ENCODE data around the gene C1QTNF4. TPM values are rescaled to one million over a fixed set of nuclear protein-coding genes. Genes with fewer than 3 reads are reported as not detected.

C1QTNF4 gene
- total RNA-seq, 4 donors from 2014 or later: 1.1 to 3.7 (median 1.9) TPM

DNA sequence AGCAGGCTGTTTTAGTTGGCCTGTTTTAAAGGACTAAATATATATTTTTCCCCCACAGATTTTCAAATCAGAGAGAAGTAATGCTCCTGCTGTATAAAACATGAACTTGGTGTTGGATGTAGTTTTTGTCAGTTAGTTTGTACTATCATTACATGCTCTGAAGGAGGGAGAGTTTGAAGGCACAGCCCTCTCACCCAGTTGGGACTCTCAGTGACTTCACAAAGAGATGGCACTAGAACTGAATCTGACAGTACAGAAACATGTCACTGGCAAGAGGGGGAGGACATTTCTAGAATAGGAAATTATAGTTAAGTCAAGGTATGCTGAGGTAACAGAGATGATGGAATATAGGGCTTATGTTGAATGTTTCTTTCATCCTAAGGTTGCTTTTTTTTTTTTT is 21.0 kb upstream of the C1QTNF4 start:
- intact Hi-C loops (cut with DNase I): no loop called here
- no peak for DNase-seq
- no peaks in the 10 kb centered on the region for H3K27me3 ChIP-seq
- H3K9me3 ChIP-seq: no peaks in the 10 kb centered on the region
- H3K4me1 ChIP-seq: peaks cover 16 to 25% of the 10 kb centered on the region in 2 donors
- H3K36me3 ChIP-seq: peaks cover under 1 to 8% of the 10 kb centered on the region in 2 donors
- TF ChIP-seq POLR2A (IDR thresholded peaks at IDR 0.05): no peak
- TF ChIP-seq, protein P1, sequence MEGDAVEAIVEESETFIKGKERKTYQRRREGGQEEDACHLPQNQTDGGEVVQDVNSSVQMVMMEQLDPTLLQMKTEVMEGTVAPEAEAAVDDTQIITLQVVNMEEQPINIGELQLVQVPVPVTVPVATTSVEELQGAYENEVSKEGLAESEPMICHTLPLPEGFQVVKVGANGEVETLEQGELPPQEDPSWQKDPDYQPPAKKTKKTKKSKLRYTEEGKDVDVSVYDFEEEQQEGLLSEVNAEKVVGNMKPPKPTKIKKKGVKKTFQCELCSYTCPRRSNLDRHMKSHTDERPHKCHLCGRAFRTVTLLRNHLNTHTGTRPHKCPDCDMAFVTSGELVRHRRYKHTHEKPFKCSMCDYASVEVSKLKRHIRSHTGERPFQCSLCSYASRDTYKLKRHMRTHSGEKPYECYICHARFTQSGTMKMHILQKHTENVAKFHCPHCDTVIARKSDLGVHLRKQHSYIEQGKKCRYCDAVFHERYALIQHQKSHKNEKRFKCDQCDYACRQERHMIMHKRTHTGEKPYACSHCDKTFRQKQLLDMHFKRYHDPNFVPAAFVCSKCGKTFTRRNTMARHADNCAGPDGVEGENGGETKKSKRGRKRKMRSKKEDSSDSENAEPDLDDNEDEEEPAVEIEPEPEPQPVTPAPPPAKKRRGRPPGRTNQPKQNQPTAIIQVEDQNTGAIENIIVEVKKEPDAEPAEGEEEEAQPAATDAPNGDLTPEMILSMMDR (IDR thresholded peaks at IDR 0.05): no peak
- H3K4me3 ChIP-seq (replicated peaks in 1 of 3): no peak overlapping the region
- H3K27ac ChIP-seq: no peak overlapping the region

DNA sequence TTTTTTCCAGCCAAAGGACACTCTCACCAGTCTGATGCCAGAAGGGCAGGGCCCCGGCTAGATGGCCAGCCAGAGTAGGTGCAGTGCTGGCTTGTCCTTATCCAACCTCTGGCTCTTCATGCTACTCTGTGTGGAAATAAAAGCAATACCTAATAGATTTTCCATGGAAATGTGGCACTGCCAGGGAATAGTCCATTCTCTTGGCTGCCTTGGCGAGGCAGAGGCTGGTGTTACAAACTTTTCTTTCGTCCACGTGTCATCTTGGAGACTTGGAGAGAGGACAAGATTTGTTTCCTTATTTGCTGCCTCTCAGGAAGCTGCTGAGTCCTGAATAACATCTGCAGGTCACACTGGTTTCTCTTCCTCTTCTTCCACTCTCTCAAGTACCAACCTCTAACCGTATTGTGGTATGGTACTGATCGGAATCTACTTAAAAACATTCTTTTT is 17.2 kb upstream of the C1QTNF4 start:
- peaks cover 0 to 21% of the 10 kb centered on the region in 2 donors for H3K4me1 ChIP-seq
- DNase-seq: no peak
- 65 to 79% methylated on average over 5 to 6 of the region's 6 CpGs for WGBS, 2 donors
- intact Hi-C loops (cut with DNase I): no loop called here
- H3K36me3 ChIP-seq: no peaks in the 10 kb centered on the region
- H3K27ac ChIP-seq: no peak overlapping the region
- H3K4me3 ChIP-seq (replicated peaks in 1 of 3): no peak overlapping the region
- H3K27me3 ChIP-seq: no peaks in the 10 kb centered on the region
- no peaks in the 10 kb centered on the region for H3K9me3 ChIP-seq
- no peak for TF ChIP-seq POLR2A (IDR thresholded peaks at IDR 0.05)
- TF ChIP-seq, protein P1 (IDR thresholded peaks at IDR 0.05): no peak

GRCh38 chr11:47609675-47610074 is 15.5 kb upstream of the C1QTNF4 start:
- no peak for DNase-seq
- WGBS, 2 donors: 69 to 83% methylated on average over 3 of the region's 3 CpGs
- intact Hi-C loops (cut with DNase I): no loop called here

GRCh38 chr11:47607380-47607779 is 13.2 kb upstream of the C1QTNF4 start:
- no peaks in the 10 kb centered on the region for H3K36me3 ChIP-seq
- intact Hi-C loops (cut with DNase I): no loop called here
- no peak for TF ChIP-seq POLR2A (IDR thresholded peaks at IDR 0.05)
- TF ChIP-seq, protein P1 (IDR thresholded peaks at IDR 0.05): no peak
- WGBS, 2 donors: 25 to 60% methylated on average over 7 of the region's 7 CpGs
- H3K4me1 ChIP-seq: peaks cover 0 to 21% of the 10 kb centered on the region in 2 donors
- H3K4me3 ChIP-seq (replicated peaks in 1 of 3): no peak overlapping the region
- peak overlapping the region in 2 of 3 donors; percentile 40 to 72 for H3K27ac ChIP-seq
- no peaks in the 10 kb centered on the region for H3K9me3 ChIP-seq
- peak; percentile 56 to 87 for DNase-seq
- H3K27me3 ChIP-seq: no peaks in the 10 kb centered on the region

More at GRCh38 chr11:47609675-47610074, 15.5 kb upstream of the C1QTNF4 start:
- Histone ChIP-seq H3K4me1 (peaks cover 0 to 21% of the 10 kb centered on the region in 2 donors), H3K27ac (no peak overlapping the region), H3K36me3 (no peaks in the 10 kb centered on the region), H3K27me3 (no peaks in the 10 kb centered on the region), H3K9me3 (no peaks in the 10 kb centered on the region), H3K4me3 (replicated peaks in 1 of 3) (no peak overlapping the region)
- no peak for TF ChIP-seq POLR2A (IDR thresholded peaks at IDR 0.05)
- TF ChIP-seq, protein P1 (IDR thresholded peaks at IDR 0.05): no peak

DNA sequence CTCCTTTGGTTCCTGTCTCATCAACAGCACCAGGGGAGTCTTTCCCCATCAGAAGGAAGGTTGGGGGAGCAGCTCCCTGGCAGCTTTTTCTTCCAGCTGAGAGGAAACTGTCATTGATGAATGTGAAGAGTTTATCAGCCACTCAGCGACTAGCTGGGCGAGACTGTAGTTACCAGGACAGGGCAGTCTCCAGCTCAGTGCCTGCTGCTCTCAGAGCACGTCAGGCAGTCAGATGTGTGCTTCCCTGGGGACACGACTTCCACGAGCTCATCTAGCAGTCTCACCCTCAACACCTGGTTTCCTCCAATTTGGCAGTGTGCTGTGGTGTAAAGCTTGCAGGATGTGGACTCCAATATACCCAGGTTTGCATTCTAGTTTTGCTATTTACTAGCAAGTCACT is 12.5 kb upstream of the C1QTNF4 start:
- H3K36me3 ChIP-seq: no peaks in the 10 kb centered on the region
- no peaks in the 10 kb centered on the region for H3K27me3 ChIP-seq
- no peak overlapping the region for H3K4me3 ChIP-seq (replicated peaks in 1 of 3)
- H3K4me1 ChIP-seq: peaks cover 0 to 21% of the 10 kb centered on the region in 2 donors
- 15 to 20% methylated on average over 5 of the region's 5 CpGs for WGBS, 2 donors
- DNase-seq: peak; percentile 64 to 78
- intact Hi-C loops (cut with DNase I): no loop called here
- H3K9me3 ChIP-seq: no peaks in the 10 kb centered on the region
- H3K27ac ChIP-seq: peak overlapping the region in 2 of 3 donors; percentile 40 to 72
- TF ChIP-seq POLR2A (IDR thresholded peaks at IDR 0.05): peak in 1 of 2 donors; percentile 28
- TF ChIP-seq, protein P1 (IDR thresholded peaks at IDR 0.05): no peak

Data from thyroid gland (tissue), 4 donors.